Breast epithelium (tissue), 3 donors: ENCODE results near the gene SLC5A11.

Experiments
- CTCF ChIP-seq, 3 donors: fragments of 450-650 bp; IDR thresholded peaks; one replicate each; pipeline ENCODE4 v1.5.1; 2016 to 2017; ENCODE audit warnings: antibody characterized with exemption in 3 of 3, mild to moderate bottlenecking in 3 of 3, moderate library complexity in 3 of 3
- POLR2A ChIP-seq: fragments of 450-650 bp; IDR thresholded peaks from one replicate; pipeline ENCODE4 v1.6.1; 2016; ENCODE audit warnings: antibody characterized with exemption, mild to moderate bottlenecking, moderate library complexity
- POLR2AphosphoS5 ChIP-seq, 3 donors: sonication (generic); formaldehyde crosslinking; IDR thresholded peaks; one replicate each; pipeline ENCODE4 v1.6.1; 2017; ENCODE audit warnings: antibody characterized with exemption in 3 of 3

DNA sequence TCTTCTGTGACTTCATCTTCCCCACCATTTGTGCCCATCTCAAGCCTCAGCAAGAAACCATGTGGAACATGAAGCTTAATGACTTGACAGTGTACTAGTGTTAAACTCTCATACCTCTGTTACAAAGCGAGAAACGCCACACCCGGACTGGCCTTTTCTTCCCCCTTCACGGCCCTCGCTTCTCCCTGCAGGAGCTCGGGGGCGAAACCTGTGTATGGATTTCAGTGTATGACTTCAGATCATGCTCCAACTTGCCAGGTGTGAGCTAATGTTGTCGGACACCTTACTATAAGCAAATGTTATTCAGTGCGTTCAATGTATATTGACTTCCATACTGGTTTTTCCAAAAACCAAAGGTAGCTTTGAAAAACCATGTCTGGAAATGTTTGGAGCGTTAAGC lies 20.1 kb upstream of the SLC5A11 start:
- TF ChIP-seq POLR2A = no peak
- TF ChIP-seq POLR2AphosphoS5 (IDR thresholded peaks at IDR 0.05) = no peak
- no peak for TF ChIP-seq CTCF (IDR thresholded peaks at IDR 0.05)
